Measurements from ENCODE around the gene RAD51. TPM values are rescaled to one million over a fixed set of nuclear protein-coding genes. Genes with fewer than 3 reads are reported as not detected.

The RAD51 gene
- total RNA-seq, 1 donor from 2014 or later = 0.98 TPM

- Histone ChIP-seq H3K4me3 (peak overlapping the region; percentile 77), H3K27ac (peak overlapping the region; percentile 82), H3K4me1 (peaks cover 17% of the 10 kb centered on the region), H3K9me3 (no peaks in the 10 kb centered on the region), H3K27me3 (no peaks in the 10 kb centered on the region), H3K36me3 (peaks cover 16% of the 10 kb centered on the region)
- no peak for ATAC-seq
- intact Hi-C loops (cut with DNase I) = no loop called here
- TF ChIP-seq CTCF (IDR thresholded peaks at IDR 0.05) = no peak
- no peak for DNase-seq
These were observed 60.8 kb downstream of the RAD51 start for GRCh38 chr15:40755812-40756208.

GRCh38 chr15:40756938-40757337, 62.0 kb downstream of the RAD51 start:
- ATAC-seq (no peak), DNase-seq (no peak)
- intact Hi-C loops (cut with DNase I) = no loop called here
- Histone ChIP-seq H3K27me3 (no peaks in the 10 kb centered on the region), H3K4me1 (peaks cover 17% of the 10 kb centered on the region), H3K4me3 (no peak overlapping the region), H3K27ac (no peak overlapping the region), H3K9me3 (no peaks in the 10 kb centered on the region), H3K36me3 (peaks cover 5% of the 10 kb centered on the region)
- no peak for TF ChIP-seq CTCF (IDR thresholded peaks at IDR 0.05)

- ATAC-seq (no peak), DNase-seq (no peak)
- intact Hi-C loops (cut with DNase I) = no loop called here
These were observed 65.0 kb downstream of the RAD51 start for GRCh38 chr15:40759961-40760360.

GRCh38 chr15:40762919-40763800, 68.2 kb downstream of the RAD51 start:
- intact Hi-C loops (cut with DNase I) = no loop called here
- DNase-seq = peak; percentile 90
- Histone ChIP-seq H3K36me3 (peaks cover 11% of the 10 kb centered on the region), H3K4me3 (peak overlapping the region; percentile 69), H3K27me3 (no peaks in the 10 kb centered on the region), H3K9me3 (no peaks in the 10 kb centered on the region), H3K27ac (peak overlapping the region; percentile 85), H3K4me1 (peaks cover 31% of the 10 kb centered on the region)
- no peak for TF ChIP-seq CTCF (IDR thresholded peaks at IDR 0.05)
- ATAC-seq = peak; percentile 30

More at GRCh38 chr15:40759961-40760360, 65.0 kb downstream of the RAD51 start:
- Histone ChIP-seq H3K36me3 (no peaks in the 10 kb centered on the region), H3K4me3 (no peak overlapping the region), H3K27me3 (no peaks in the 10 kb centered on the region), H3K9me3 (no peaks in the 10 kb centered on the region), H3K4me1 (peaks cover 19% of the 10 kb centered on the region), H3K27ac (no peak overlapping the region)
- TF ChIP-seq CTCF (IDR thresholded peaks at IDR 0.05) = no peak

GRCh38 chr15:40763801-40764628, 69.0 kb downstream of the RAD51 start, which contains the start of gene GCHFR:
TSS of gene GCHFR (plus strand) at chr15:40764068. CDS start at chr15:40764181, 113 bp downstream.
- peaks cover 13% of the 10 kb centered on the region for H3K36me3 ChIP-seq
- DNase-seq = peak; percentile 94
- peak; percentile 87 for ATAC-seq
- intact Hi-C loops (cut with DNase I) = no loop called here
- no peaks in the 10 kb centered on the region for H3K27me3 ChIP-seq
- H3K27ac ChIP-seq = peak within 1 kb of the TSS; percentile 85
- peaks cover 40% of the 10 kb centered on the region for H3K4me1 ChIP-seq
- H3K4me3 ChIP-seq = peak within 1 kb of the TSS; percentile 69
- peak; percentile 49 for TF ChIP-seq CTCF (IDR thresholded peaks at IDR 0.05)
- H3K9me3 ChIP-seq = no peaks in the 10 kb centered on the region

Measured in upper lobe of right lung (tissue), 1 donor.